ENCODE data around the gene PPP1R3G.
A peak's percentile ranks its signal among the peaks of the same experiment; 100 is the strongest.

PPP1R3G gene

GRCh38 chr6:5121956-5122355 is 36.8 kb downstream of the PPP1R3G start:
- DNase-seq = no peak

- no peak for DNase-seq
Measured at GRCh38 chr6:5122504-5123112, 37.5 kb downstream of the PPP1R3G start.

- no peak for DNase-seq
Measured at GRCh38 chr6:5123296-5124143, 38.4 kb downstream of the PPP1R3G start.

GRCh38 chr6:5124526-5124925 is 39.4 kb downstream of the PPP1R3G start:
- DNase-seq = no peak

GRCh38 chr6:5125152-5126006 is 40.2 kb downstream of the PPP1R3G start:
- no peak for DNase-seq

- no peak for DNase-seq
Measured at GRCh38 chr6:5126214-5126613, 41.1 kb downstream of the PPP1R3G start.

- no peak for DNase-seq
Measured at GRCh38 chr6:5127106-5127687, 42.1 kb downstream of the PPP1R3G start.

- DNase-seq = no peak
Measured at GRCh38 chr6:5128351-5128750, 43.2 kb downstream of the PPP1R3G start.

GRCh38 chr6:5130135-5130866 is 45.2 kb downstream of the PPP1R3G start:
- DNase-seq = no peak

- DNase-seq = no peak
Measured at GRCh38 chr6:5132731-5133130, 47.6 kb downstream of the PPP1R3G start.

GRCh38 chr6:5133943-5134342 is 48.8 kb downstream of the PPP1R3G start:
- DNase-seq = no peak

- DNase-seq = peak; percentile 1
Measured at GRCh38 chr6:5135788-5136376, 50.7 kb downstream of the PPP1R3G start.

GRCh38 chr6:5136851-5137250 is 51.7 kb downstream of the PPP1R3G start:
- no peak for DNase-seq
